GM08714 (cell line): ENCODE data around the gene HSP90AB1.
"Not testable (repeated sequence)": the region's sequence is repeated elsewhere in the genome, so short reads cannot be mapped to it uniquely, and the experiment has no call there.

ENCODE experiments used
- H3K4me3 ChIP-seq: fragments of 200-500 bp; sonication (Bioruptor generic); 2 replicates; pipeline ENCODE4 v1.5.1; 2014; ENCODE audit warnings: mild to moderate bottlenecking, low read length, inconsistent platforms
- ZNF274 ChIP-seq: IDR thresholded peaks from 2 replicates; pipeline ENCODE4 v1.6.1; 2012; ENCODE audit warnings: mild to moderate bottlenecking, low read depth, low read length

Gene HSP90AB1

GRCh38 chr6:44227148-44227793, 19.6 kb upstream of the HSP90AB1 start:
- H3K4me3 ChIP-seq, result no peak overlapping the region
- TF ChIP-seq ZNF274, result no peak

GRCh38 chr6:44228031-44228430, 18.9 kb upstream of the HSP90AB1 start:
- H3K4me3 ChIP-seq, result no peak overlapping the region
- TF ChIP-seq ZNF274, result no peak

- TF ChIP-seq ZNF274, result no peak
- no peak overlapping the region for H3K4me3 ChIP-seq
Measured at GRCh38 chr6:44228433-44228832, 18.5 kb upstream of the HSP90AB1 start.

- TF ChIP-seq ZNF274, result no peak
- no peak overlapping the region for H3K4me3 ChIP-seq
Measured at GRCh38 chr6:44228836-44229235, 18.1 kb upstream of the HSP90AB1 start.

GRCh38 chr6:44229376-44230033, 17.4 kb upstream of the HSP90AB1 start:
- no peak for TF ChIP-seq ZNF274

GRCh38 chr6:44230034-44230675, 16.7 kb upstream of the HSP90AB1 start:
- TF ChIP-seq ZNF274, result no peak
- H3K4me3 ChIP-seq, result no peak overlapping the region

More at GRCh38 chr6:44229376-44230033, 17.4 kb upstream of the HSP90AB1 start:
- no peak overlapping the region for H3K4me3 ChIP-seq

- not testable (repeated sequence) for H3K4me3 ChIP-seq
Measured at GRCh38 chr6:44231426-44231825, 15.5 kb upstream of the HSP90AB1 start.

- TF ChIP-seq ZNF274, result no peak
- no peak overlapping the region for H3K4me3 ChIP-seq
Measured at GRCh38 chr6:44232676-44233566, 14.0 kb upstream of the HSP90AB1 start.

- no peak for TF ChIP-seq ZNF274
- no peak overlapping the region for H3K4me3 ChIP-seq
Measured at GRCh38 chr6:44233567-44234100, 13.3 kb upstream of the HSP90AB1 start.

- no peak for TF ChIP-seq ZNF274
- no peak overlapping the region for H3K4me3 ChIP-seq
Measured at GRCh38 chr6:44234101-44235025, 12.5 kb upstream of the HSP90AB1 start.

- no peak for TF ChIP-seq ZNF274
Measured at GRCh38 chr6:44235269-44235668, 11.6 kb upstream of the HSP90AB1 start.

GRCh38 chr6:44235891-44236516, 10.9 kb upstream of the HSP90AB1 start:
- no peak for TF ChIP-seq ZNF274
- no peak overlapping the region for H3K4me3 ChIP-seq

More at GRCh38 chr6:44235269-44235668, 11.6 kb upstream of the HSP90AB1 start:
- H3K4me3 ChIP-seq, result no peak overlapping the region

GRCh38 chr6:44237021-44237812, 9.7 kb upstream of the HSP90AB1 start:
- H3K4me3 ChIP-seq, result peak overlapping the region; percentile 48; the same call in 1 of the 2 replicates
- no peak for TF ChIP-seq ZNF274
